SKM-1 (cell line): Measurements from ENCODE around the gene PNRC1.
"Not testable (repeated sequence)": the region's sequence is repeated elsewhere in the genome, so short reads cannot be mapped to it uniquely, and the experiment has no call there.

Experiments
- DNase-seq: peaks from one replicate; lab custom pipeline; 2025; ENCODE audit not compliant: unreplicated experiment; lab: John Stamatoyannopoulos, UW

Gene PNRC1

GRCh38 chr6:89080281-89081128 lies at the start of gene PNRC1:
TSS of gene PNRC1 (plus strand) at chr6:89080751. CDS start at chr6:89080895, 144 bp downstream.
- DNase-seq, result peak; percentile 95

- no peak for DNase-seq
Observed at GRCh38 chr6:89032599-89032998, 48.0 kb upstream of the PNRC1 start.

GRCh38 chr6:89033461-89033860 lies 47.1 kb upstream of the PNRC1 start:
- DNase-seq, result no peak

DNA sequence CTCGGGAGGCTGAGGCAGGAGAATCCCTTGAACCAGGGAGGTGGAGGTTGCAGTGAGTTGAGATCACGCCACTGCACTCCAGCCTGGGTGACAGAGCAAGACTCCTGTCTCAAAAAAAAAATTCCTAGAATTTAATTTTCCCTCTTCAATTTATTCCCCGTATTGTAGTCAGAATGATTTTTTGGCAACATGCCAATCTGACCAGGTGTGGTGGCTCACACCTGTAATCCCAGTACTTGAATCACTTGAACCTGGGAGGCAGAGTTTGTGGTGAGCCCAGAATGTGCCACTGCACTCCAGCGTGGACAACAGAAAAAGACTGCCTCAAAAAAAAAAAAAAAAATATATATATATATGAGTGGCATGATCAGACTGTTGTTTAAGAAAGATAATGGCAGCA lies 46.4 kb upstream of the PNRC1 start:
- DNase-seq, result not testable (repeated sequence)

DNA sequence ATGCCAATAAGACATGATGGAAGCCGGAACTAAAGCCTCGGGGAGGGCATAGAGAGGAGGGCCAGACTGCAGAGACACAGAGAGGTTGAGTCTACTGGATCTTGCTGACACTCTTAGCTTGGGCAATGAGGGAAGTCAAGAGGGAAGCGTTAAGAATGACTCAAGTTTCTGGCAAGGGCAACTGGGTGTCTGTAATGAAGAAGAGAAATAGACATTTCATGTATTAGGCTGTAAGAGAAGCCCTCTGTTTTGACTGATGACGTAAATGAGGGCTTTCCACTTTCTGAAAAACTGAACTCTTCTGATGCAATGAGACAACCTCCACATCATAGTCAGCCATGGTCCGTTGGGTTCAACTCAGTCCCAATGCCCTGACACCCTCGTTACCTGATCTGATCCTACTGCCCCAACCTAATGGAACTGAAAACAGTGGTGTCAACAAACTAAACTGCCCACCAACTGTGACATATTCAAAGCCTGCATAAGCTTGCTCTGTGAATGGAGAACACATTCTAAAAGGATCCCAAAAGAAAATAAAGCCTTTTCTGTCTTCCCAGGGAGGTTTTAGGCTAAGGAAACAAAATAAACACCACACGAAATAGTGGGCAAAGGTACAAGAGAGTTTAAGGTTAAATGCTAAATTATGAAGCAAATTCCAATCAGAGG lies 45.8 kb upstream of the PNRC1 start:
- DNase-seq, result peak; percentile 99

DNA sequence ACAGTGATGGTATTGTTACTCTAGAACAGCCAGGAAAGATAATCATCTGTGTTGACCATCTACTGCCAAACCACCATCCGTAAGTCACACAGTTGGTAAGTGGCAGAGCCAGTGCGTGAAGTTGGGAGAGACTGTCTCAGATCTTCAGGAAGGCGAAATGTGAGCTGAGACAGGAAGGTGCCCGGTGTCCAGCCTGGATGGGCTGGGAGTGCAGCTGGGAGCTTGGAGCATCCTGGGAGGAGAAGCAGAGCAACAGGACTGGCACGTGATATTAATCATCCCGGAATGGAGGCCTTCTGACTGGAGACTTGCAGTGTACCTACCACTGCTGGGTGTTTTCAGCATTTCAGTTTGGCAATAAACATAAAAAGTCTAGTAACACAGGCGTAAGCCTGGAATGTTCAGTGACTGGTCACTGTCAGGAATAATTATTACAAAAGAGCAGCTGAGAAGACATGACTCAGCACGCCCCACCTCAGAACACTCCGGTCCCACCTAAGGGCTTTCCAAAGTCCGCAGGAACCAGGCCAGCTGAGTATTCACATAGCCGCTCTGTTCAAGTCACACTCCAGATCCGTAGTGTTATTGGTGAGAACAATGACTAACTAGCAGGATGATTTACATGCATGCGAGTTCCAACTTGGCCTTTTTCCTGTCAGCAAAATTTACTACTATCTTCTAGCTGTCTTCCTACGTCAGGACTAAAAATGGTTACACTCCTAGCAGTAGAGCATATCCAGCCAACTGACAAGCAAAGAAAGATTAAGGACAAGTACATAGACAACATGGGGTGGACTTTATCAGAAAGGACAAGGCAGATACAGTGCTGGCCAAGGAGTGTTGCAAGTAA lies 45.1 kb upstream of the PNRC1 start:
- no peak for DNase-seq

GRCh38 chr6:89037141-89037900 lies 43.2 kb upstream of the PNRC1 start:
- DNase-seq, result no peak

DNA sequence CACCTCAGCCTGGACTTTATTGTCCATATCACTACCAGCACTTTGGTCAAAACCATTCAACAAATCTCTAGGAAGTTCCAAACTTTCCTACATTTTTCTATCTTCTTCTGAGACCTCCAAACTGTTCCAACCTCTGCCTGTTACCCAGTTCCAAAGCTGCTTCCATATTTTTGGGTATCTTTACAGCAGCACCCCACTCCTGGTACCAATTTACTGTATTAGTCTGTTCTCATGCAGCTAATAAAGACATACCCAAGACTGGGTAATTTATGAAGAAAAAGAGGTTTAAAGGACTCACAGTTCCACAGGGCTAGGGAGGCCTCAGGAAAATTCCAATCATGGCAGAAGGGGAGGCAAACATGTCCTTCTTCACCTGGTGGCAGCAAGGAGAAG lies 42.7 kb upstream of the PNRC1 start:
- not testable (repeated sequence) for DNase-seq

GRCh38 chr6:89042664-89043063 lies 37.9 kb upstream of the PNRC1 start:
- no peak for DNase-seq

- no peak for DNase-seq
Observed at GRCh38 chr6:89044328-89045010, 36.1 kb upstream of the PNRC1 start.

DNA sequence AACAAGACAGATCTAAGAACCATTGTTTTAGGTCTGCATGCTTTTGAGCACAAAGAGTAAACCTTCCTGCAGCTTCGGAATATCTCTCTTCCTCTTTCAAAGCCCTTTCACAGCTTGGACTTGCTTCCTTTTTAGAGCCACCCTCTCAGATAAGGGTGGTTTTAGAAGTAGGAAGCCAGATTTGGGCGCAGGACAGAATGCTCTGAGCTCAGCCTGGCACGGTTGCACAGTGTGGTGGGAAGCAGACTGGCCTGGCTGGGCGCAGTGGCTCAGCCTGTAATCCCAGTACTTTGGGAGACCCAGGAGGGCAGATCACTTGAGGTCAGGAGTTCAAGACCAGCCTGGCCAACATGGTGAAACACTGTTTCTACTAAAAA lies 35.6 kb upstream of the PNRC1 start:
- peak; percentile 88 for DNase-seq

DNA sequence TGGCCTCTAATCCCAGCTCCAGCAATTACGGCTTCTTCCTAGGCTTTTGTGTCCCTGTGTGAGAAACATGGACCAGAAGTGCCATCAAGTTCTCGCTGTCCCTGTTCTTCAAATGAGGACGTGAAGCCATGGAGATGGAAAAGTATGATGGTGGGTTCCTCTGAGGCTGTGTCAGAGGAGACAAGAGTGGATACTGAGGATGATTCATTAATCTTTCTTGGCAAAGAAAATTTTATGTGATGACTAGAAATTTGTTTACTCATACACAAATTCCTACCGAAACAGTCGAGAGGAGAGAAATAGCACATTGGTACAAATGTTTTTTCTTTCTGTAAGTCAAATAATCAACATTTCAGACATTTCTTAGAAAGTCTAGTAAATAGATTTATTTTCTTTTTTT lies 35.0 kb upstream of the PNRC1 start:
- DNase-seq, result no peak

GRCh38 chr6:89047473-89047872 lies 33.1 kb upstream of the PNRC1 start:
- no peak for DNase-seq

GRCh38 chr6:89048288-89048923 lies 32.1 kb upstream of the PNRC1 start:
- no peak for DNase-seq

DNA sequence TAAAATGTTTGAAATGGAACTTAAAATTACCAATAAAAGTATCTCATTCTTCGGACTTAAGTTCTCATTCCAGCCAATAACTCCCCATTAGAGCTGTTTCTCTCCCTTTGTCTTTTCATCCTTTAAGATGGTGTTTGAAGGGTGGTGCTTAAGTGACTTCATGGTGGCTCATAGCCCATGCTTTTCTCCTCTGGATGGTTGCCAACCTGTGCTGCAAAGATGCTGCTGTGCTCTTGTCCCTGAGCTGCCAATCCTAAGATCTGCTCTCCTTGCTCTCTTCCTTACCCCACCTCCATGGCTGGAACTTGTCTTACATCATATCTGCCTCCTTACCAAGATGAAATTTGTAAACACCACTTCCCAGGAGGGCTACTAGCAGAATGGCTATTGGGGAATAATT lies 31.6 kb upstream of the PNRC1 start:
- DNase-seq, result no peak

DNA sequence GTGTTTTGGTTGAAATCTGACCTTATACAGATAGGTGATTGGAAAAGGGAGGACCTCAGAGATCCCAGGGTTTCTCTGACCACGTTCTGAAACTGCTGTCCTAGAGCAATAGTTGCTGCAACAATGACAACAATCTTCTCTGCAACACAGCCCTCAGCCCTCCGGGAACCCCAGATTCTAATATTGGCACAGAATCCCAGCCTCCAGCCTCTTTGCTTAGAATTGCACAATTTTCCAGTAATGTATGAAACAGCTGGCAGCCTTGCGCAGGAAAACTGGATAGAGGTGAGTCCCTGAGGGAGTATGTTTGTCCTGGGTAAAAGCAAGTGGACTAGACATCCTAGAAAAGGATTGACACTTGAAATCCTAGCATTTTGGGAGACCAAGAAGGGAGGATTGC lies 30.4 kb upstream of the PNRC1 start:
- DNase-seq, result no peak

DNA sequence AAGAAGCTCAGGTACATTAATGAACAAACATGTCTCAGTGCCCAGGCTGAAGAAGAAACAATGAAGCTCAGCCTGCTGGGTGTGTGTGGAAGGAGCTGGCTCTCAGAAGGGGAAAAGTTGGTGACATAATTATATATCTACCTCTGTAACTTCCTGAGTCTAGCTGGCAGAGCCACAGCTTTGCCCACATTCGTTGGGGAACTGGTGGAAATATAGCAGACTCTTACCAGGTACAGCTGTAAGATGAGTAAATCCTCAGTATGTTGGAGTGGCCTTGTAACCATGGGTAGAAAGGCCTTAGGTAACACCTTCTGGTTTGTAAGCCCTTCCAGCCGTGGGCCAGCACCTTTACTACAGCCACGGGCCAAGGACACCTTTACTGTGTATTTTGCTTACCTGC lies 29.9 kb upstream of the PNRC1 start:
- no peak for DNase-seq

- no peak for DNase-seq
Observed at GRCh38 chr6:89051676-89052075, 28.9 kb upstream of the PNRC1 start.

DNA sequence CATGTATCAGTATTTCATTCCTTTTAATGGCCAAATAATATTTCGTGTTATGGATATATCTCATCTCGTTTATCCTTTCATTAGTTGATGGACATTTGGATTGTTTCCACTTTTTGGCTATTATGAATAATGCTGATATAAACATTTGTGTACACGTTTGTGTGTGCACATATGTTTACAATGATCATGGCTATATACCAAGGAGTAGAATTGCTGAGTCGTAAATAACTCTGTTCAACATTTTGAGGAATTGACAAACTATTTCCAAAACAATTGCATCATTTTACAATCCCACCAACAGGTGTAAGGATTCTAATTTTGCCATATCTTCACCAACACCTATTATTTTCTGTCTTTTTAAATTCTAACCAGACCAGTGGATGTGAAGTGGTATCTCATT lies 26.3 kb upstream of the PNRC1 start:
- no peak for DNase-seq

DNA sequence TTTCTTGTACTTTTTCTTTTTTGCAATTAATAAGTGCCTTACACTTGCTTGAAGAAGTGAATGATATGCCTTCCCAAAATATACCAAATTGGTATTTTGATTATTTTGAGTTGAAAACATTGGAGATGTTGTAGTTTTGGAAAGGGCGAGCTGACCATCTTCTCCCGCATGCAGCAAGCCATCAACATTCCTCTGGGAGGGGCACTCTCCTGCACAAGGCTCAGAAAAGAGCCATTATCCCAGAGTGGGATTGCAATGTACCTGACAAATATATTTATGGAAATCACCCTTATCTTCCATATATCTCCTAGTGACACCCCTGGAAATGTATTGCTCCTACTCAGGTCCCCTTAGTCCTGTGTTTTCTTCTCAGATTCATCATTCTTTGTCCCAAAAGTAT lies 22.8 kb upstream of the PNRC1 start:
- DNase-seq, result no peak
